Measurements from ENCODE around the gene RASSF4.
"Not testable (repeated sequence)": the region's sequence is repeated elsewhere in the genome, so short reads cannot be mapped to it uniquely, and the experiment has no call there.

Gene RASSF4

GRCh38 chr10:44992070-44992731, 32.6 kb downstream of the RASSF4 start:
- no peak for DNase-seq

GRCh38 chr10:44992732-44993225, 33.2 kb downstream of the RASSF4 start:
- no peak for DNase-seq

- DNase-seq, result no peak
These were observed 33.8 kb downstream of the RASSF4 start for GRCh38 chr10:44993226-44993921.

GRCh38 chr10:44993922-44994751, 34.5 kb downstream of the RASSF4 start:
- DNase-seq, result no peak

- DNase-seq, result no peak
These were observed 35.3 kb downstream of the RASSF4 start for GRCh38 chr10:44994752-44995530.

- DNase-seq, result no peak
These were observed 35.9 kb downstream of the RASSF4 start for GRCh38 chr10:44995581-44995913.

GRCh38 chr10:44995914-44996669, 36.5 kb downstream of the RASSF4 start:
- no peak for DNase-seq

- DNase-seq, result no peak
These were observed 37.6 kb downstream of the RASSF4 start for GRCh38 chr10:44997105-44997748.

- DNase-seq, result no peak
These were observed 38.6 kb downstream of the RASSF4 start for GRCh38 chr10:44998146-44998631.

GRCh38 chr10:45000138-45000751, 40.6 kb downstream of the RASSF4 start:
- no peak for DNase-seq

GRCh38 chr10:45000752-45001380, 41.3 kb downstream of the RASSF4 start, which contains the start of gene ZNF22:
ZNF22 (plus strand) TSS chr10:45000923; CDS start chr10:45003369, 2,446 bp downstream.
- peak; percentile 48 to 60 for DNase-seq

GRCh38 chr10:45001381-45002148, 42.0 kb downstream of the RASSF4 start:
- DNase-seq, result peak in 1 of 2 donors; percentile 42

- no peak for DNase-seq
These were observed 43.9 kb downstream of the RASSF4 start for GRCh38 chr10:45003432-45004000.

GRCh38 chr10:45004661-45005060, 45.1 kb downstream of the RASSF4 start:
- DNase-seq, result no peak

GRCh38 chr10:45005284-45005683, 45.7 kb downstream of the RASSF4 start:
- DNase-seq, result no peak

GRCh38 chr10:45006276-45007030, 46.9 kb downstream of the RASSF4 start:
- DNase-seq, result no peak

GRCh38 chr10:45008524-45009161, 49.0 kb downstream of the RASSF4 start:
- DNase-seq, result no peak

- DNase-seq, result not testable (repeated sequence)
These were observed 55.0 kb downstream of the RASSF4 start for GRCh38 chr10:45014557-45014956.

Measured in stimulated activated CD4-positive, alpha-beta T cell treated with anti-CD3 and anti-CD28 coated beads, Interleukin-2, amount 100 ng/mL, for 48 hours (primary cell).